Parathyroid adenoma (tissue), 2 donors: Measurements from ENCODE around the gene IFITM5.
A peak's percentile ranks its signal among the peaks of the same experiment; 100 is the strongest.
"Not testable (repeated sequence)": the region's sequence is repeated elsewhere in the genome, so short reads cannot be mapped to it uniquely, and the experiment has no call there.

Experiments
- H2AFZ ChIP-seq: fragments of 300-600 bp; sonication (generic); one replicate; pipeline ENCODE4 v1.7.0; 2017; ENCODE audit warnings: antibody characterized with exemption, mild to moderate bottlenecking
- H3K27ac ChIP-seq: fragments of 300-600 bp; sonication (generic); one replicate; pipeline ENCODE4 v1.7.0; 2017
- H3K27me3 ChIP-seq: fragments of 300-600 bp; sonication (generic); one replicate; pipeline ENCODE4 v1.7.0; 2017; ENCODE audit warnings: low read length; ENCODE audit not compliant: control insufficient read depth, insufficient read depth
- H3K36me3 ChIP-seq: fragments of 300-600 bp; sonication (generic); one replicate; pipeline ENCODE4 v1.7.0; 2017; ENCODE audit warnings: low read length; ENCODE audit not compliant: control insufficient read depth, insufficient read depth
- H3K4me1 ChIP-seq: fragments of 300-600 bp; sonication (generic); one replicate; pipeline ENCODE4 v1.7.0; 2017; ENCODE audit warnings: control low read depth
- H3K4me2 ChIP-seq: fragments of 300-600 bp; sonication (generic); one replicate; pipeline ENCODE4 v1.7.0; 2017; ENCODE audit warnings: low read length
- H3K4me3 ChIP-seq: fragments of 300-600 bp; sonication (generic); one replicate; pipeline ENCODE4 v1.7.0; 2017; ENCODE audit warnings: low read depth, low read length
- H3K79me2 ChIP-seq: fragments of 300-600 bp; sonication (generic); one replicate; pipeline ENCODE4 v1.7.0; 2017; ENCODE audit warnings: control low read depth
- H3K9ac ChIP-seq: fragments of 300-600 bp; sonication (generic); one replicate; pipeline ENCODE4 v1.7.0; 2017; ENCODE audit warnings: mild to moderate bottlenecking
- H3K9me3 ChIP-seq: fragments of 300-600 bp; sonication (generic); one replicate; pipeline ENCODE4 v1.7.0; 2017; ENCODE audit warnings: low read length; ENCODE audit not compliant: control insufficient read depth
- CTCF ChIP-seq: fragments of 300-600 bp; sonication (generic); IDR thresholded peaks from one replicate; pipeline ENCODE4 v1.7.0; 2017; ENCODE audit warnings: antibody characterized with exemption, mild to moderate bottlenecking
- donor health status: primary hyperparathyroidism.

The IFITM5 gene

DNA sequence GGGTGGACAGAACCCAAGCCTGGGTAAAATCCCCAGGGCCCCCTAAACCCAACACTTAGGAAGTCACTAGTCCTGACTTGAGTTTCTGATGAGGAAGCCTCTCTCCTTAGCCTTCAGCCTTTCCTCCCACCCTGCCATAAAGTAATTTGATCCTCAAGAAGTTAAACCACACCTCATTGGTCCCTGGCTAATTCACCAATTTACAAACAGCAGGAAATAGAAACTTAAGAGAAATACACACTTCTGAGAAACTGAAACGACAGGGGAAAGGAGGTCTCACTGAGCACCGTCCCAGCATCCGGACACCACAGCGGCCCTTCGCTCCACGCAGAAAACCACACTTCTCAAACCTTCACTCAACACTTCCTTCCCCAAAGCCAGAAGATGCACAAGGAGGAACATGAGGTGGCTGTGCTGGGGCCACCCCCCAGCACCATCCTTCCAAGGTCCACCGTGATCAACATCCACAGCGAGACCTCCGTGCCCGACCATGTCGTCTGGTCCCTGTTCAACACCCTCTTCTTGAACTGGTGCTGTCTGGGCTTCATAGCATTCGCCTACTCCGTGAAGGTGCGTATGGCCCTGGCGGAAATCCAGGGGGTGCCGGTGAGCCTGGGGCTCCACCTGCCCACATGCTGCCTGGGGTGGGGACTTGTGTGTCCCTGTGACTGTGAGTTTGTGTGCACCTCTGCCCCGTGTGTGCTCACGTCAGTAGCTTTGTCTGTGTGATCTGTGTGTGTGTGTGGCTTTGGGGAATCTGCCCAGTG lies 14.6 kb upstream of the IFITM5 start, which contains the start of gene IFITM1:
IFITM1 (plus strand) TSS at position 254 of the 767 bp plus-strand sequence; CDS start at position 385, 131 bp downstream.
- no peak within 1 kb of the TSS for H2AFZ ChIP-seq
- H3K9me3 ChIP-seq, result no peaks in the 10 kb centered on the region
- H3K79me2 ChIP-seq, result no peaks in the 10 kb centered on the region
- H3K4me3 ChIP-seq, result peak within 1 kb of the TSS; percentile 61
- no peak within 1 kb of the TSS for H3K9ac ChIP-seq
- H3K27me3 ChIP-seq, result no peaks in the 10 kb centered on the region
- H3K36me3 ChIP-seq, result no peaks in the 10 kb centered on the region
- H3K4me2 ChIP-seq, result peak within 1 kb of the TSS; percentile 68
- no peak for TF ChIP-seq CTCF
- H3K4me1 ChIP-seq, result peaks cover 6% of the 10 kb centered on the region
- H3K27ac ChIP-seq, result peak within 1 kb of the TSS; percentile 81

DNA sequence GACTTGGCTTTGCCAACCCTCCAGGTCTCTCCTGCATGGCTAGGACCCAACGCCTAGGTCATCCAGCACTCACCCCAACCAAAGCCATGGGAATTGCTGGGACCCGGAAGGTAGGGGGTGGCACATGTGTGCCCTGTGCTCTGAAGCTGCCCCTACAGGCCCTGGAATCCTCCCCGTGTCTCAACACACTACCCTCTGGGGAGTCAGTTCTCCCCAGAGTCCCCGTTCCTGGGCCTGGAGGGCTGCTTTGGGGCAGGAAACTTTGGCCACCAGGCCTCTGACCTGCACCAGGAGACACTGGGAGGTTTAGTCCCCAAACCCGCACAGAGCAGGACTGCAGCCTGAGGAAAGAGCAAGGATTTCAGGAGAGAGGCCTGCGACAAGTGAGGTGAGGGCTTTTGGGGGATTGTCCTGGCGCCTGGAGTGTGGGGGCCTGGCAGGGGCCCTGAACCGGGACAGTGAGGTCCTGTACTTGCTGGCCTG lies 14.0 kb upstream of the IFITM5 start:
- H3K4me3 ChIP-seq, result no peak overlapping the region
- H3K9me3 ChIP-seq, result no peaks in the 10 kb centered on the region
- H3K36me3 ChIP-seq, result no peaks in the 10 kb centered on the region
- no peaks in the 10 kb centered on the region for H3K79me2 ChIP-seq
- no peak for TF ChIP-seq CTCF
- H3K4me1 ChIP-seq, result peaks cover 6% of the 10 kb centered on the region
- no peak overlapping the region for H2AFZ ChIP-seq
- no peaks in the 10 kb centered on the region for H3K27me3 ChIP-seq
- peak overlapping the region; percentile 68 for H3K4me2 ChIP-seq
- H3K27ac ChIP-seq, result peak overlapping the region; percentile 81
- H3K9ac ChIP-seq, result no peak overlapping the region

DNA sequence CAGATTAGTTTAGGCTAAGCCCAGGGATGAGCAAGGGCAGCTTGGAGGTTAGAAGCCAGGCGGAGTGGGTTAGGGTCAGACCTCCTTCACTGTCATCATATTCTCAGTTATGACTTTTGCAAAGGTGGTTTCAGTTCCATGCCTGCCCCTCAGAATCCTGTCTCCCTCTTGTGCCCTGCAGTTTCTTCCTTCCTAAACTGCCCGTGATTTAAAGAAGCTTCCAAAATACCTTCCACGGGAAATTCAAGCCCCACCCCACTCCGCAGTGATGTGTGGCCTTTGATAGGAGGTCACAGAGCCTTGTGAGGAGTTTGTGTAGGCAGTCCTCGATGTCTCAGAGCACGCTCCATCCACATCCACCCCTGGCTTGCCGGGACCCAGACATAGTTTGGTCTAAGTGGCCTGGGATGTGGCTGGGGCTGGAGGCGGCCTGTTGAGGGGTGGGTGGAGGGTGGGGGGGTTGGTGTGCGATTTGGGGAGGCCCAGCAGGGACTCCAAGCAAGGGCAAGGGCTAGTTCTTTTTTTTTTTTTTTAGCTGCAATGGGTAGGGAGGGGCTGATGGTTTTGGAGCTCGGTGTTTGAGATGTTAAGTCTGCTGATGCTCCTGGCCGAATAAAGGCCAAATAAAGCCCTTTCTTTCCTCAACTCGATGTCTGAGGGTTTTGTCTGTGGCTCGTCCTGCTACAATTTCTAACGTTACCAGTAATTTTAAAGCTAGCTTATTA lies 12.9 kb upstream of the IFITM5 start:
- peak overlapping the region; percentile 33 for H3K27ac ChIP-seq
- no peak overlapping the region for H3K4me2 ChIP-seq
- H3K4me3 ChIP-seq, result no peak overlapping the region
- H3K9ac ChIP-seq, result no peak overlapping the region
- H3K36me3 ChIP-seq, result no peaks in the 10 kb centered on the region
- peaks cover 6% of the 10 kb centered on the region for H3K4me1 ChIP-seq
- TF ChIP-seq CTCF, result no peak
- no peaks in the 10 kb centered on the region for H3K27me3 ChIP-seq
- H3K9me3 ChIP-seq, result no peaks in the 10 kb centered on the region
- no peaks in the 10 kb centered on the region for H3K79me2 ChIP-seq
- H2AFZ ChIP-seq, result no peak overlapping the region

DNA sequence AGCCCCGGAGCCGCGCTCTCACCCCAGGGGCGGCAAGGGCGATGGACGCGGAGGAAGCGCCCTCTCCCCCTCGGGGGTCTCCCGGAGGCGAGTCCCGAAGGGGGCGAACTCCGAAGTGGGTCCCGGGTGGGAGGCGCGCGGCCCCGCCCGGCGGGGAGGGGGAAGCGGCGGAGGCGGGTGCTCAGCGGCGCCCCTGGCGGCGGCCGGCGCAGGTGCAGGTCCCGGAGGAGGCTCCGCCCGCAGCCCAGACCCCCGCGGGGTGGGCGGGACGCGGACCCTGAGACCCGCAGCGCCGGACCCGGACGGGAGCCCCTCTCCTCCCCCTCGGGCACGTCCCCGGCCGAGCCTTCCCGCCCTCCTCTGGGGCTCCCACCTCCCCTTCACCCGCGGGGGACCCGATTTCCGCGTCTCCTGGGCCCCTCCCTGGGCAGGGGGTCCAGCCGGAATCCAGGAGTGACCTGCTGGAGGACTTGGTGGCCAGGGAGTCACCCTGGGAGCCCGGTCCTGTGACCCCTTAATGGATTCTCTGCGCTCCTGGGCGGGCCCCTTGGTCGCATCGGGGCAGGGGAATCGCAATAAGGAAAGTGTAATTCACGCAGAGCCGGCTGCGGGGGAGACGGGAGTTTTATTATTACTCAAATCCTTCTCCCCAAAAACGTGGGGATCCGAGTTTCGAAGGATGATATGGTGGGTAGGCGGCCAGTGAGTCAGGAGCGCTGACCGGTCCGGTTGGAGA lies 11.9 kb upstream of the IFITM5 start:
- peak overlapping the region; percentile 33 for H3K27ac ChIP-seq
- H3K4me2 ChIP-seq, H2AFZ ChIP-seq, H3K9me3 ChIP-seq, H3K4me1 ChIP-seq, H3K27me3 ChIP-seq, H3K79me2 ChIP-seq, H3K4me3 ChIP-seq, H3K9ac ChIP-seq, H3K36me3 ChIP-seq: not testable (repeated sequence)

DNA sequence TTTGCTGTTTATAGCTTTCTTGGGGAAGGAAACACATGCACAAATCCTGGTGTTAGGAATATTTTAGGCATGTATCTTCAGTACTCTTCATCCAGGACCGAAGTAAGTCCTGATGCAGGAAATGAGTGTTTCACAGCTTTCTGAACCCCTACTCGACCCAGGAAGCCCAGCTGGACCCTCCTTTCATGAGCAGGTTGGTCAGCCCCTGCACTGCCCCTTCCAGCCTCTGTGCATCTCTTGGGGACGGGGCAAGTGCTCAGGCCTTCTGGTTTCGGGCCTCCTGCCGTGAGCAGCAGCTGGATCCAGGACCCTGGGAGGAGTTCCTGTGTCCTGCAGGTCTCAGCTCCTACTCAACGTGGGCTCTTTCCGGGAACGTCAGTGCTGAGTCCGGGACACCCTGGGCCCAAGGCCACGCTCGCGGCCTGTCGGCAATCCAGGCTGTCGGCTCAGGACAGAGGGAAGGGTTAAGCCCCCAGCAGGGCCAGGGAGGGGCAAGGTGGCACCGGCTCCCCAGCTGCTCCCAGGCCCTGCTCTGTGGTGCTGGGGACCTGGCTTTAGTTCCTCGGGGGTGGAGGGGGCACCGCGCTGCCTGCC lies 10.8 kb upstream of the IFITM5 start:
- peak overlapping the region; percentile 66 for H3K4me2 ChIP-seq
- not testable (repeated sequence) for H3K36me3 ChIP-seq, H3K4me1 ChIP-seq, H3K9me3 ChIP-seq, H3K9ac ChIP-seq, H2AFZ ChIP-seq, H3K27me3 ChIP-seq, H3K79me2 ChIP-seq
- peak overlapping the region; percentile 37 for H3K4me3 ChIP-seq
- peak overlapping the region; percentile 62 for H3K27ac ChIP-seq

GRCh38 chr11:308740-309665 lies 9.7 kb upstream of the IFITM5 start:
- H3K27me3 ChIP-seq, H3K36me3 ChIP-seq, H3K4me1 ChIP-seq, H3K9ac ChIP-seq, H3K9me3 ChIP-seq, H3K79me2 ChIP-seq, H2AFZ ChIP-seq: not testable (repeated sequence)
- Histone ChIP-seq H3K4me3 (peak overlapping the region; percentile 37), H3K27ac (peak overlapping the region; percentile 62), H3K4me2 (peak overlapping the region; percentile 66)
